Glomerular visceral epithelial cell (primary cell): ENCODE data around the gene PTPRE.

ENCODE experiments used
- DNase-seq: peaks from one replicate; pipeline ENCODE4 v3.0.0-alpha.2; 2016; ENCODE audit errors: extremely low spot score

The PTPRE gene

GRCh38 chr10:127999297-128000129 is 92.6 kb downstream of the PTPRE start:
- no peak for DNase-seq

GRCh38 chr10:128000471-128001362 is 93.8 kb downstream of the PTPRE start:
- peak; percentile 77 for DNase-seq

GRCh38 chr10:128001363-128001745 is 94.5 kb downstream of the PTPRE start:
- DNase-seq: no peak

GRCh38 chr10:128001849-128002248 is 94.9 kb downstream of the PTPRE start:
- DNase-seq: no peak

GRCh38 chr10:128003521-128003920 is 96.6 kb downstream of the PTPRE start:
- no peak for DNase-seq

GRCh38 chr10:128005858-128006257 is 99.0 kb downstream of the PTPRE start:
- no peak for DNase-seq

- DNase-seq: no peak
These were observed 100.2 kb downstream of the PTPRE start for GRCh38 chr10:128007056-128007455.

GRCh38 chr10:128007971-128008370 is 101.1 kb downstream of the PTPRE start:
- no peak for DNase-seq

GRCh38 chr10:128008521-128009250 is 101.8 kb downstream of the PTPRE start:
- no peak for DNase-seq

- peak; percentile 25 for DNase-seq
These were observed 102.6 kb downstream of the PTPRE start for GRCh38 chr10:128009372-128010126.

- peak; percentile 81 for DNase-seq
These were observed 104.4 kb downstream of the PTPRE start for GRCh38 chr10:128011059-128011979.

GRCh38 chr10:128013626-128014025 is 106.7 kb downstream of the PTPRE start:
- DNase-seq: no peak

- DNase-seq: no peak
These were observed 107.3 kb downstream of the PTPRE start for GRCh38 chr10:128014236-128014635.

- DNase-seq: no peak
These were observed 109.6 kb downstream of the PTPRE start for GRCh38 chr10:128016423-128017060.

- no peak for DNase-seq
These were observed 110.9 kb downstream of the PTPRE start for GRCh38 chr10:128017822-128018221.

GRCh38 chr10:128018236-128018635 is 111.3 kb downstream of the PTPRE start:
- no peak for DNase-seq

GRCh38 chr10:128018691-128019090 is 111.8 kb downstream of the PTPRE start:
- no peak for DNase-seq

GRCh38 chr10:128022261-128023196 is 115.6 kb downstream of the PTPRE start:
- no peak for DNase-seq

- no peak for DNase-seq
These were observed 117.5 kb downstream of the PTPRE start for GRCh38 chr10:128024426-128024825.
